Retina (tissue), 1 donor: ENCODE measurements around the gene IARS2.
A peak's percentile ranks its signal among the peaks of the same experiment; 100 is the strongest.
"Not testable (repeated sequence)": the region's sequence is repeated elsewhere in the genome, so short reads cannot be mapped to it uniquely, and the experiment has no call there.

ENCODE experiments used
- DNase-seq: peaks from one replicate; pipeline ENCODE4 v3.0.0-alpha.2; 2016

IARS2 gene

DNA sequence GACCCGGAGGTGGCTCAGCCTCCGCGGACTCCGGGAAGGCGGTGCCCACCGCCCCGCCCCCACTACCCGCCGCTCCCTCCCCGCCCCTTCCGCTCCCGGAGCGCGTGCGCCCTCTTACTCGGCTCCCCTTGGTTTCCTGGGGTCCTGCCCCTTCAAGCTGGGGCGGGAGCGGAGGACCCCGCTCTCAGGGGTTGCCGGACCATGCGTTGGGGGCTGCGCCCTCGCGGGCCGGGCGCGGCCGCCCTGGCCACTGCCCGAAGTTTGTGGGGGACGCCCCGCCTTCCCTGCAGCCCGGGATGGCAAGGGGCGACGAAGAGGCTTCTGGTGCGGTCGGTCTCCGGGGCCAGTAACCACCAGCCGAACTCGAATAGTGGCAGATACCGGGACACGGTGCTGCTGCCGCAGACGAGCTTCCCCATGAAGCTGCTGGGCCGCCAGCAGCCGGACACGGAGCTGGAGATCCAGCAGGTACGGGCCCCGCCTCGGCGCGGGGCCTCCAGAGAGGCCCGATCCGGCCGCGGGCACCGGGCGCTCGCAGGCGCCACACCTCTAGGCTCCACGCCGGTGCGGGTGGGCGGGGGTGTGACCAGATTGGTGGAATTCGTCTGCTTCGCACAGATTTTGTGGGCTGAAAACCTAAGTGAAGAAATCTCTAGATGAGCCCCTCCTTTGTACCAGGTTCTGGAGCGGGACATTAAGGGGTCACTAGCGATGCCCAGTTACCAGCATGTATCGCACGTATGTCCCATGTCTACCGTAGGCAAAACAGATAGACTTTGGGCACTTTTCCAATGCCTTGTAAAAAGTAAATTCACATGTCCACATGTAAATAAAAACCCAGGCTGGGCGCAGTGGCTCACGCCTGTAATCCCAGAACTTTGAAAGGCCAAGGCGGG is at the start of gene IARS2:
TSS of gene IARS2 (plus strand) at position 117 of the 896 bp plus-strand sequence. CDS start at position 202, 85 bp downstream.
- DNase-seq: peak; percentile 91

DNA sequence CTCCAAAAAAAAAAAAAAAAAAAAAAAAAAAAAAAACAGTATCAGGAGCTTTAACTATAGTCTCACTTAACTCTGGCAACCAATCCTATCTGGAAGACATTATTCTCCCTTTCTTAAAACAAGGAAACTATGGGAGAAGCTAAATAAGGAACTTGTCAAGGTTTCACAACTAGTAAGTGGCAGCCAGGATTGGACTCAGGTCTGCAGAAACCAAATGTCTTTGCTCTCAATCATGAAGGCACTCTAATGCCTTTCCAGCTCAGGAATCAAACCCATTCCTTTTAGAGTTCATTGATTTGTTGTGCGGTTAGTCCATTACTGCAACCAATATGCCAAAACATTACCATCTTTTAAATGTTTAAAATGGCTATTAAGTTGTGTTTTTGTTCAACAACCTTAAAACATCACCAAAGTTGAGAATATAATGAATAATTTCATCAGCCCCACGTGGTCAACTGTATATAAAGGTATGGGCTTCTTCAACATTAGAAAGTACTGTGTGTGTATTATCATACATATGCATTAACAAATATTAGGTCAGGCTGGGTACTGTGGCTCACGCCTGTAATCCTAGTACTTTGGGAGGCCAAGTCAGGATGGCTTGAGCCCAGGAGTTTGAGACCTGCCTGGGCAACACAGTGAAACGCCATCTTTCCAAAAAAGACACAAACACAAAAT is 49.1 kb upstream of the IARS2 start:
- DNase-seq: no peak

DNA sequence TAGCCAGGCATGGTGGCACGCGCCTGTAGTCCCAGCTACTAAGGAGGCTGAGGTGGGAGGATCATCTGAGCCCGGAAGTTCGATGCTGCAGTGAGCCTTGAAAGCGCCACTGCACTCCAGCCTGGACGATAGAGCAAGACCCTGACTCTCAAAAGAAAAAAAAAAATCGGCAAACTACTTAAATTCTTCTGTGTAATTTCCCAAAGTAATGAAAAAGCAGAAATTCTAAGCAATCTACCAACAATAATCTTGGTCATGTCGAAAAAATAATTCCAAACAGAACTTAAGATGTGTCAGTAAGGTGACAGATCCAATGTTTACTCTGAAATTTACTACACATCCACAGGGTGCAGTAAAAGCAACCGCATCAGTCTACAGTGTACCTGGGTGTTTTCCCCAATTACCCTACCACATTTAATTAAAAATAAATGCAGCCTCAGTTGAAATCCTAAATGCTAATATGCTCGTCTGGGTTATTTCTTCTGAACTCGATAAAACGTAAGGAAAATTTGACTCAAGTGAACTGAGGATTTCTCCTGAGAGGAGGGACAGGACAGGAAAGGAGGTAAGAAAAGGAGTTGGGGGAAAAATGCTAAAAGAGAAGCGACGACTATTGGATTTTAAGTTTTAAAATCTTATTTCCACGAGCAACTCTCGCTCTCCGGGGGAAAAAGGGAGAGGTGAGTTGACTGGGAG is 48.4 kb upstream of the IARS2 start:
- DNase-seq: peak; percentile 3

DNA sequence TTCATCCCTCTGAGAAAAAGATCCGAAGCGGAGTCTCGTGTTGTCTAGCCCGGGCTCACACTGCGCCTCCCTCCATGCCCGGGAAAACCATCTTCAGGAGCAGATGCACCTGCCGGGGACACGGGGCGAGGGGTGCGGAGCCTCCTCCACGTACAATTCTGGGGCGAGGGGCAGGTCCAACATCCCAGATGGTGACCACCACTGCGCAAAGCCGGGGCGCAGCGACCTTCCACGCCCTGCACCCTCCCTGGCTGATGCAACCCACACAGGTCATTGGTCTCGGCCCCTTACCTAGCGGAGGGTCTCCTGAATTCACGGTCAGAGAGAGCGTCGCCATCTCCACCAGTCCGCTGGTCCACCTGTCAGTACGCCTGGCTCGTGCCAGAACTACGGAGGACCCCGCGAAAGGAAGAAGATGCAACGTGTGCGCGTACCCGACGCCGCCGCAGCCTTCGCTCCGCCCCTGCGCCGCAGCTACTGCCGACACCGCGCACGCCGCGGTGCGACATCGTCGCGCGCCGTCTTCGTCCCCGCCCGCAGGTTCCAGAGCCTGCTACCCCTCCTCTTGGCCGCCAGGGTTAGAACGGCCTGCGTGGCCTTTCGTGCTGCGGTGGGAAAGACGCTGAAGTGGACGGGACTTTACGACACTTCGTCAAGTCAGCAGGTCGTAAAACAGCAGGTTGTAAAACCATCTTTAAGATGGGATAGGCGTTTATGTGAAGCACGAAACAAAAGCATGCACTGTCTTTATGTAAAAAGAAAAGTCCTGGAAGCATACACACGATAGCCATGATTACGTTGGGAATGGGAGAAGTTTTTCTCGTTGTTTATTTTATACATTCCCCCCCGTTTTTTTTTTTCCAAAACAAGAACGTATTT is 47.6 kb upstream of the IARS2 start, which contains the start of gene EPRS1:
TSS of gene EPRS1 (minus strand) at position 454 of the 879 bp plus-strand sequence. CDS start at position 337, 117 bp downstream.
- peak; percentile 97 for DNase-seq

DNA sequence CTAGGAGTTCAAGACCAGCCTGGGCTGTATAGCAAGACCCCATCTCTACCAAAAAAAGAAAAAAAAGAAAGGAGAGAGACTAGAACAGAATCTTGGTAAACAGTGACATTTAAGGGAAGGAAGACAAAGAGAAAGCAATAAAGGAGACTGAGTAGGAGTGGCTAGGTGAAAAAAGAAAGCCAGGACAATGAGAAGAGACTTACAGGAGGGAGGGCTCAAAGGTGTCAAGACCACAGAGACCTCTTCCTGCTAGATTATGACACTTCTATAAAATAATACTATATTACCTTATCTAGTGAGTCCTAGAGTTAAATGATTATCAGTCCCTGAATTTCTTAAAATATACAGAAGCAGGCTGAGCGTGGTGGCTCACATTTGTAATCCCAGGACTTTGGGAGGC is 37.6 kb upstream of the IARS2 start:
- no peak for DNase-seq

DNA sequence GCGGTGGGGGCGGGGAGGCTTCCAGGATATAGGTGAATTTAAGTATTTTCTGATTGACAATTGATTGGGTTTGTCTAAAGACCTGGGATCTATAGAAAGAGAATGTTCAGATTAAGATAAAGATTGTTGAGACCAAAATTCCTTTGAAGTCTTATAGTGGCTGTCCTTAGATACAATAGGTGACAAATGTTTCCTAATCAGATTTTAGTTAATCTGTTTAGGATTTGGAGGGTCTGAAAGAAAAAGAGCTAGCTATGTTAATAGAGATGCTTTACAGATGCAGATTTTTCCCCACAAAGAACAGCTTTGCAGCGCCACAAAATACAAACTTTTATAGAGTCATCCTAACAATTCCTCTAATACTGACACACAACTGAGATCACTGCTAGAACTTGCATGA is 33.1 kb upstream of the IARS2 start:
- no peak for DNase-seq

DNA sequence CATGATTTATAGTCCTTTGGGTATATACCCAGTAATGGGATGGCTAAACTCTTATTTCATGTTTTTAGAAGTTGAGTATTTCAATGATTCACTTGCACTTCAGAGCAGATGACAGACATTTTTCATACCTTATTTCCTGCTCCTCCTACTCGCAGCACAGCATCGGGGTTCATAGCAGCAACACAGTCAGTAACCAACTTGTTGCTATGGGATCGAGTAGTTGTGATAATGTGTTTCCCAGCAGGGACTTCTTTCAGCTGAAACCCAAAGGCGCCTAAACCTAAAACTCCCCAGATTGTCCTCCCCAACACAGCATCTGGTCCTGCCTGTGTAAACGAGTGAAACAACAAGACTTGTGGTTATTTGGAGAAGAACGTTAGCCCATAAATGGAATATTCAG is 31.3 kb upstream of the IARS2 start:
- no peak for DNase-seq

DNA sequence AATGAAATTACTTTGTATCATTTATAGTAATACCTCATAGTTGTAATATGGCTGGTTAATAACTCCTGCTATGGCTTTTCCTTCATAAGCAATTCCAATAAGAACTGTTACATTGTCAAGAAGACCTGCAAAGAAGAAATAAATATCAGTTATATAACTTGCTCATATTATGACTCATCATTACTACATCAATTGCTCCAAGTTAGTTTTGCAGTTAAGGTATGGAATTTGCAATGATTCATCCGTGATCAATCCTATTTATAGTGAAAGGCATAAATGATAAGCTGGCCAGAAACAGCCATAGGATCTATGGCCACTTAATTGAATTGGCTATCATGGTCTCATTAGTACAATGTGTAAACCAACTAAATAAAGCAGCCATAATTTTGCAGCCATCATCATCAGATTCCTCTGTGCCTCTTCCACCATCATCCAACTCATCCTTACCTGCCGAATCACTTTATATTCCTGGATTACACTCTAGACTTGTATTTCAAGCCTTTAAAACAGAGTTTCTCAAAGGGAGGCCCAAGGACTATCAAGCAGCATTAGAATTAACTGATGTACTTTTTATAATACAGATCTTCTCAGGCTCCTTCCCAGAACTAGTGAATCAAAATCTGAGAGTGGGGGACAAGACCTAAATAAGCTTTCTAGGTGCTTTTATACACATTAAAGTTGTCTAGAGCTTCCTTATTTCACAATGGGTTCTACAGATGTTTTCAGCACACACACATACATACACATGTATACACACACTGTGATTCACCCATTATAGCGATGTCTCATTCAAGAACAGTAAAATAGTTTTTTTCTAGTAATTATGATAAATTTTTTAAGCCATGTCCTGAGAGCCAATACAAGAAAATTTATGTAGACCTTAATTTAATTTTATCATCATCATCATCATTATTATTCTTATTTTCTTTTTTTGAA is 26.4 kb upstream of the IARS2 start:
- no peak for DNase-seq

DNA sequence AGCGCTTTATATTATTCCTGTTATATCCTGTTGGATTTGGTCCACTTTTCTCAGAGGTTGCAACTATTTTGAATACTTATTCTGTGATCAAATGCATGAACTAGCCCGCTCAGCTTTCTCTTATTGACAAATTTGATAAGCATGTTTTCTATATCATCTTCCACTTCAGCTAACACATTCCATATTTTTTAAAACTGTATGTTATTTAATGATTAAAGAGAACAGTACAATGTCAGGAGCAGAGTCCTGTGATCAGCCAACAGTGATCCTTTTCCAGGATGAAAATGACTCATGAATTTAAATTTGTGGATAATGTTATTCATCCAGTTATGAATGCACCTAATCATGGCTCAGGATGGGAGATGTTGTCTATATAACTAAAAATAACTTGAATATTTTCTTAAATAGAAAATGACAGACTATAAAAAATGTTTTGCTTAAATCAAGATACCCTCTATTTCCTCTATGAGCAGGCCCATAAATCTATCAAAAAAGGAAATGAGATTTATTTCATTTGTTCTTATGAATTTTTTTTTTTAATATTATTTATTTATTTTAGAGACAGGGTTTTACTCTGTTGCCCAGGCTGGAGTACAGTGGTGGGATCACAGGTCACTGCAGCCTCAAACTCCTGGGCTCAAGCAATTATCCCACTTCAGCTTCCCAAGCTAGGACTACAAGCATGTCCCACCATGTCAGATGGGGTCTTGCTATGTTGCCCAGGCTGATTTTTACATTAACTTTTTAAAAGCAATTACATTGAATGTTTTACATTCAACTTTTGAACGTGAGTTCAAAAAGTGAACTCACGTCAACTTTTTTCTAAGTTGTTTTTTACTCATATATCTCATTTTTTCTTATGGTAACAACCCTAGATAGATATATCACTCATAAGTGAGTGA is 16.8 kb upstream of the IARS2 start:
- DNase-seq: no peak

DNA sequence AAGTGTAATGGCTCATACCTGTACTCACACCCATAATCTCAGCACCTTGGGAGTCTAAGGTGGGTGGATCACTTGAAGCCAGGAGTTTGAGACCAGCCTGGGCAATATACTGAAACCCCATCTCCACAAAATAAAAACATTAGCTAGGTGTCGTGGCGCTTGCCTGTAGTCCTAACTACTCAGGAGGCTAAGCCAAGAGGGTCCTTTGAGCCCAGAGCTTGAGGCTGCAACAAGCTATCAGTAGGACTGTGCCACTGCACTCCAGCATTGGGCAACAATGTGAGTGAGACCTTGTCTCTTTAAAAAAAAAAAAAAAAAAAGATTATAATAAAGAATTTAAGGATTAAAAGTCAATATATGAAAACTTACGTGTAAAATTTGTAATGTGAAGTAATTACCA is 16.0 kb upstream of the IARS2 start:
- no peak for DNase-seq

DNA sequence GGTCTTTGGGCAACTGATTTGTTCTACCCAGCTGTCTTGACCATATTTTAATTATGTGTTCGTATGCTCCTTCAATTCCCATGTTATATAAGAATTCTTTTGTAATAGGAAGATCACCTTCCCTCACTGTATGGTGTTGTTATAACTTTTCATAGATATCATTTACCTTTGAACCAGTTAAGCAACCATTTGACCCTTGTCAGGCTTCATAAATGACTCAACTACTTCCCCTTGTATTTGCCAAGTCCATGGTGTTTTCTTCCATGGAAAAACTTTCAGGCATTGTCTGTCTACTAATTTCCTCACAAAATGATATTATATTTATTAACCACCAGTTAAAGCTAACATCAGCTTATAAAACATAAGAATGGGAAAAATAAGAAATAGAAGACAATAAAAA is 9.5 kb upstream of the IARS2 start:
- DNase-seq: no peak

DNA sequence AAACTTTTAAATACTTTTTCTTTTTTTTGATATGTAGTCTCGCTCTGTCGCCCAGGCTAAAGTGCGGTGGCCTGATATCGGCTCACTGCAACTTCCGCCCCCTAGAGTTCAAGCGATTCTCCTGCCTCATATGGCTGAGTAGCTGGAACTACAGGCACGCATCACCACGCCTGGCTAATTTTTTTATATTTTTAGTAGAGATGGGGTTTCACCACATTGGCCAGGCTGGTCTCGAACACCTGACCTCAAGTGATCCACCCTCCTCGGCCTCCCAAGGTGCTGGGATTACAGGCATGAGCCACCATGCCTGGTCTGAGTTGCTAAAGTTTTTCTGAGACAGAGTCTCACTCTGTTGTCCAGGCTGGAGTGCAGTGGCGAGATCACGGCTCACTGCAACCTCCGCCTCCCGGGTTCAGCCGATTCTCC is 7.7 kb upstream of the IARS2 start:
- not testable (repeated sequence) for DNase-seq

DNA sequence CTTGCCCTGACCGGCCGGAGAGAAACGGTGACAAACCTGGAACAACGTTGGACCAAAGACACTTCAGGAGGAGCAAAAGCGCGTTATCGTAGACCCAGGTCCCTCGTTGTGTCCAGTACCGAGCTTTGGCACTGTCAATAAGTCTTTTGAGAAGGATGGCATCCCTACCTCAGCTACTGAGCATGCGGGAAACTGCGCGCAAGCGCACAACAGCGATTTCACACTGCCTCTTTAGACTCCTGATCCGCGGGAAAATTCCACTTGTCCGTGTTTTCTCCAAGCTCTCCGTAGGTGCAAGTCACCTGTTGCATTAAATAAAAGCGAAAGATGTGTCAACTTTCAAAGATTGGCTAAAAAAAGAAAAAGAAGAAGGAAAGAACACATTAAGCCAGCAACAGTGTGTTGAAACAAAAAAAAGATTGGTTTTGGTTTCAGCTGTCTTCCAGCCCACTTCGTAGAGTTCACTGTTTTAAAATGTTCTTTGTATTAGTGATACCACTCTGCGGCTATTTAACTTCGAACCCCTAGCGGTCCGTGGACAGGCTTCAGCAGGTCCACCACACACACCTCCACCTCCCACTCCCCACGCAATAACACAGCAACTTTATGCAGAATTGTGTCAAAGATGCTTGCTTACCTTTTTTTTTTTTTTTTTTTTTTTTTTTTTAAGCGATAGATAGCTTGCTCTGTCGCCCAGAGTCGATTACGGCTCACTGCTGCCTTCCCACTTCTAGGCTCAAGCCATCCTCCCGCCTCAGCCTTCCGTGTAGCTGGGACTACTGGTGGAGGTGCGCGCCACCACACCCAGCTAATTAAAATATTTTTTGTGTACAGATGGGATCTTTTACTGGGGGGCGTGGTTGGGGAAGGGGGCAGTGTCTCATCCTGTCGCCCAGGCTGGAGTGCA is 4.0 kb upstream of the IARS2 start, which contains the start of gene BPNT1:
TSS of gene BPNT1 (minus strand) at position 139 of the 907 bp plus-strand sequence. CDS start 9,942 bp downstream, outside the sequence.
- DNase-seq: peak; percentile 90

DNA sequence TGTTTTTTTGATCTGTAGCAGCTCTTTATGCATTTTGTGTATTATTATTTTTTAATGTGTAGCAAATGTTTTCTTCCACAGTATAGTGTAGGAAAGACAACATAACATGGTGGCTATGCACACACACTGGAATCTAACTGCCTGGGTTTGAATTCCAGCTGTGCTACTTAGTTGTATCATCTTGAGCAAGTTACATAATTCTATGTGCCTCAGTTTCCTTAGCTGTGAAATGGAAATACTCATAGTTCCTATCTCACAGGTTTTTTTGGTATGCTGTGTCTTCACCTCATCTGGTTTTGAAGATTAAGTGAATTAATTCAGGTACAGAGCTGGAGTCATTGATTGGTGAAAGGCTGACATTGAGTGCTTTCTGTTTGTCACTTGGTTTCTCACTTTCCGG is 1.2 kb upstream of the IARS2 start:
- no peak for DNase-seq

DNA sequence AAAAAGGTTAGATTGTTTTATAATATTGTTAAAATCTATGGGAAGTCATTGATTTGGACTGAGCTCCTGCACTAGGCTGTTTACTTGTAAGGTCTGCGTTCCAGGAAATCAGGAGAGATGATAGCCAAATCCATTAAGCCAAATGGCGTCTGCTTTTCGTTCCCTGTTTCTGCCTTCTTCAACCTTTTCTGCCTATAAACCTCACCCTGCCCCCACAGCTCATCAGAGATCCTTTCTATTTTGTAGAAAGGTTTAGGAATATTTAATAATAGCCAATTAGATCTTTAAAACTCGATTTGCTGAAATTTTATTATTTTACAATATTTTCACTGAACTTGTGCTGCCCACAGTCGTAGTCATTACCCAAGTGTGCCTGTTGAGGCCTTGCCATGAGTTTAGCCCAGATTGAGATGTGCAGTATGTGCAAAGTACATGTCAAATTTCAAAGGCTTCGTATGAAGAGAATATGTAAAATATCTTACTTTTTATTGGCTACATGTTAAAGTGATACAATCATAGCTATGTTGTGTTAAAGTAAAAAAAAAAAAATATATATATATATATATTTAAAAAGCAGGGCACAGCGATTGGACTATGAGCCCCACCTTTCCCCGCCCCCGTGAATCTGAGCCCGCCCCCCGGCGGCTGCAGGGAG is 444 bp upstream of the IARS2 start:
- DNase-seq: no peak

DNA sequence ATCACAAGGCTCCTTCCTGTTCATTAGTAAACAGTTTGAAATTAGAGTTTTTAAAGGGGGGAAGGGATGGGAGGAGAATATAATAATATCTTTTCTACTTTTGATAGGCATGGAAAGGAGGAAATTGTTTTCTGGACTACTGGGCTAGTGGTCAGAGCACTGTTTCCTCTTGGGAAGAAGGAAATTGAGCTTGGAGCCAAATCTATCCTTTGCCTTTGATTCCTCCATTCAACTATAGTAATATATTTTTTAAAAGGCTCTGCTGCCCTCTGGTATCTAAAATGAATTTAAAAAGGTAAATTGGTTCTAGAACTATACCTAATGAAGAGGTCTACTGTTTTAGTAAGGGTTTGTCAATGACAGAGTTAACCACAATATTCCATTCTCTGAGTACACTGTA is 5.9 kb downstream of the IARS2 start:
- no peak for DNase-seq

DNA sequence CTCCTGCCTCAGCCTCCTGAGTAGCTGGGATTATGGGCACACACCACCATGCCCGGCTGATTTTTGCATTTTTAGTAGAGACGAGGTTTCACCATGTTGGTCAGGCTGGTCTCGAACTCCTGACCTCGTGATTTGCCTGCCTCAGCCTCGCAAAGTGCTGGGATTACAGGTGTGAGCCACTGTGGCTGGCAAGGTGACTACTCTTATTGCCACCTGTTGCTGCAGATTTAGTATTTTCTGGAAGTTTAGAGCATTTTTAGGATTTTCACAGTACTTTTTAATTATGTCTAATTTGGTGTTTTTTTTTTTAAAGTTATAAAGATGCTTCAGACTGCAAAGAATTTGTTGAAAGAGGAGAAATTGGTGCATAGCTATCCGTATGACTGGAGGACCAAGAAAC is 16.5 kb downstream of the IARS2 start:
- DNase-seq: not testable (repeated sequence)

DNA sequence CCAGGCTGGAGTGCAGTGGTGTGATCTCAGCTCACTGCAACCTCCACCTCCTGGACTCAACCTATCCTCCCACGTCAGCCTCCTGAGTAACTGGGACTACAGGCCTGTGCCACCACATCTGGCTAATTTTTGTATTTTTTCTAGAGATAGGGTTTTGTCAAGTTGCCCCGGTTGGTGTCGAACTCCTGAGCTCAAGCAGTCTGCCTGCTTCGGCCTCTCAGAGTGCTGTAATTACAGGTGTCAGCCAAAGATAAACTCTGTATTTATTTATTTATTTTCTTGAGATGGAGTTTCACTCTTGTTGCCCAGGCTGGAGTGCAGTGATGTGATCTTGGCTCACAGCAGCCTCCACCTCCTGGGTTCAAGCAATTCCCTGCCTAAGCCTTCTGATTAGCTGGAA is 18.7 kb downstream of the IARS2 start:
- not testable (repeated sequence) for DNase-seq
